Ascending aorta (tissue), 2 donors: ENCODE measurements around the gene ADGRG1. TPM values are rescaled to one million over a fixed set of nuclear protein-coding genes. Genes with fewer than 3 reads are reported as not detected.

Experiments
- DNase-seq, 2 donors: peaks; one replicate each; pipeline ENCODE4 v3.0.0-alpha.2; 2019; ENCODE audit warnings: low spot score in 2 of 2
- H3K27ac ChIP-seq, 2 donors: fragments of 200-600 bp; sonication (generic); one replicate each; pipeline ENCODE4 v1.5.1; 2016 to 2017; ENCODE audit warnings: mild to moderate bottlenecking in 1 of 2
- H3K27me3 ChIP-seq: fragments of 200-600 bp; sonication (generic); one replicate; pipeline ENCODE4 v1.5.1; 2017
- H3K36me3 ChIP-seq, 2 donors: fragments of 200-600 bp; sonication (generic); one replicate each; pipeline ENCODE4 v1.5.1; 2016
- H3K4me1 ChIP-seq, 2 donors: fragments of 200-600 bp; sonication (generic); one replicate each; pipeline ENCODE4 v1.5.1; 2016 to 2017; ENCODE audit warnings: mild to moderate bottlenecking in 1 of 2
- H3K4me3 ChIP-seq, 2 donors: fragments of 200-600 bp; sonication (generic); one replicate each; pipeline ENCODE4 v1.5.1; 2016 to 2017; ENCODE audit warnings: mild to moderate bottlenecking in 1 of 2
- H3K9me3 ChIP-seq, 2 donors: fragments of 200-600 bp; sonication (generic); one replicate each; pipeline ENCODE4 v1.5.1; 2016
- CTCF ChIP-seq, 3 experiments: fragments of 200-600 bp in 2 of 3; fragments of 450-650 bp in 1 of 3; sonication (generic) in 2 of 3; IDR thresholded peaks; one replicate each; pipeline ENCODE4 v1.5.1; 2016 to 2019; ENCODE audit warnings: antibody characterized with exemption in 3 of 3, mild to moderate bottlenecking in 1 of 3, moderate library complexity in 1 of 3
- intact Hi-C: fragments of 100-400 bp; cut with DNase I; formaldehyde crosslinking; loops from one replicate; pipeline ENCODE4 v1.15.1; 2023
- total RNA-seq: library from RNA; depleted of rRNA; stranded (reverse); fragments of >200 nt; gene quantifications from one replicate; pipeline ENCODE4 v1.1.0, GENCODE V29; 2016

The ADGRG1 gene
- total RNA-seq, 1 donor from 2014 or later: 343 TPM

GRCh38 chr16:57679016-57679415 is 50.6 kb downstream of the ADGRG1 start:
- TF ChIP-seq CTCF (IDR thresholded peaks at IDR 0.05): no peak
- DNase-seq: no peak

GRCh38 chr16:57679767-57680482 is 51.5 kb downstream of the ADGRG1 start:
- Histone ChIP-seq H3K4me3 (no peak overlapping the region), H3K9me3 (no peaks in the 10 kb centered on the region), H3K27ac (no peak overlapping the region), H3K4me1 (no peaks in the 10 kb centered on the region), H3K27me3 (no peaks in the 10 kb centered on the region), H3K36me3 (no peaks in the 10 kb centered on the region)
- no peak for DNase-seq
- TF ChIP-seq CTCF (IDR thresholded peaks at IDR 0.05): no peak
- intact Hi-C loops: no loop called here

More at GRCh38 chr16:57679016-57679415, 50.6 kb downstream of the ADGRG1 start:
- H3K36me3 ChIP-seq: no peaks in the 10 kb centered on the region
- H3K4me1 ChIP-seq: no peaks in the 10 kb centered on the region
- no peak overlapping the region for H3K4me3 ChIP-seq
- intact Hi-C loops: no loop called here
- no peaks in the 10 kb centered on the region for H3K27me3 ChIP-seq
- no peaks in the 10 kb centered on the region for H3K9me3 ChIP-seq
- H3K27ac ChIP-seq: no peak overlapping the region

- no peaks in the 10 kb centered on the region for H3K36me3 ChIP-seq
- no peaks in the 10 kb centered on the region for H3K27me3 ChIP-seq
- H3K4me1 ChIP-seq: no peaks in the 10 kb centered on the region
- intact Hi-C loops: no loop called here
- no peak overlapping the region for H3K27ac ChIP-seq
- no peak for TF ChIP-seq CTCF (IDR thresholded peaks at IDR 0.05)
- DNase-seq: no peak
- H3K9me3 ChIP-seq: no peaks in the 10 kb centered on the region
- H3K4me3 ChIP-seq: no peak overlapping the region
Measured at GRCh38 chr16:57680842-57681375, 52.5 kb downstream of the ADGRG1 start.

GRCh38 chr16:57681950-57682728 is 53.7 kb downstream of the ADGRG1 start:
- TF ChIP-seq CTCF (IDR thresholded peaks at IDR 0.05): no peak
- Histone ChIP-seq H3K4me1 (no peaks in the 10 kb centered on the region), H3K27ac (no peak overlapping the region), H3K27me3 (no peaks in the 10 kb centered on the region), H3K4me3 (no peak overlapping the region), H3K36me3 (no peaks in the 10 kb centered on the region), H3K9me3 (no peaks in the 10 kb centered on the region)
- intact Hi-C loops: no loop called here
- no peak for DNase-seq

- intact Hi-C loops: no loop called here
- Histone ChIP-seq H3K4me3 (no peak overlapping the region), H3K9me3 (no peaks in the 10 kb centered on the region), H3K27me3 (no peaks in the 10 kb centered on the region), H3K36me3 (no peaks in the 10 kb centered on the region), H3K4me1 (no peaks in the 10 kb centered on the region), H3K27ac (no peak overlapping the region)
- DNase-seq: no peak
- TF ChIP-seq CTCF (IDR thresholded peaks at IDR 0.05): no peak
Measured at GRCh38 chr16:57682809-57683635, 54.6 kb downstream of the ADGRG1 start.
